Raji (cell line): ENCODE data around the gene TAP1.
A peak's percentile ranks its signal among the peaks of the same experiment; 100 is the strongest.

Experiments
- POLR2A ChIP-seq: IDR thresholded peaks from 2 replicates; pipeline ENCODE4 v1.6.1; 2011; ENCODE audit warnings: low read depth, low read length, control low read depth; ENCODE audit not compliant: insufficient read depth

The TAP1 gene

GRCh38 chr6:32835167-32835893 lies 18.2 kb downstream of the TAP1 start:
- TF ChIP-seq POLR2A, result no peak

DNA sequence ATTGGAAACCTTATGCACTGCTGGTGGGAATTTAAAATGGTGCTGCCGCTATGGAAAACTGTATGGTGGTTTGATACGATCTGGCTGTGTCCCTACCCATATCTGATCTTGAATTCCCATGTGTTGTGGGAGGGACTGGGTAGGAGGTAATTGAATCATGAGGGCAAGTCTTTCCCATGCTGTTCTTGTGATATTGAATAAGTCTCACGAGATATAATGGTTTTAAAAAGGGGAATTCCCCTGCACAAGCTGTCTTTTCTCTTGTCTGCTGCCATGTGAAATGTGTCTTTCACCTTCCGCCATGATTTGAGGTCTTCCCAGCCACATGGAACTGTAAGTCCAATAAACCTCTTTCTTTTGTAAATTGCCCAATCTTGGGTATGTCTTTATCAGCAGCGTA lies 19.8 kb downstream of the TAP1 start:
- no peak for TF ChIP-seq POLR2A

GRCh38 chr6:32832535-32832934 lies 21.0 kb downstream of the TAP1 start:
- TF ChIP-seq POLR2A, result no peak

- no peak for TF ChIP-seq POLR2A
Measured at GRCh38 chr6:32830936-32831335, 22.6 kb downstream of the TAP1 start.

DNA sequence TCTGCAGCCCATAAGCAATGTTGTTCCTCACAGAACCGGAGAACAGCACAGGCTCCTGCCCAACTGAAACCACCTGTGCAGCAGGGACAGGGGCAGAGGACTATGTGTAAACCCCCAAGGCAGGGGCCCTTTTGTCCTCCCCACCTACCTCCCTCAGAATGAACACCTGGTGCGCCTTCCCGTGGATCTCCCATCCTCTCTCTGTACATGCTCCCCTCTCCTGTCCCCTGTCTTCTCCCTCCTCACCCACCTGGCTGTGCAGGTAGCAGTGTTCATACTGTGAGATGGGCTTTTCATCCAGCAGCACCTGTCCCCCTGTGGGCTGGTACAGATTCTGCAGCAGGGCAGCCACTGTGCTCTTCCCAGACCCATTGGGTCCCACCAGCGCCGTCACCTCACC lies 23.5 kb downstream of the TAP1 start:
- TF ChIP-seq POLR2A, result no peak

DNA sequence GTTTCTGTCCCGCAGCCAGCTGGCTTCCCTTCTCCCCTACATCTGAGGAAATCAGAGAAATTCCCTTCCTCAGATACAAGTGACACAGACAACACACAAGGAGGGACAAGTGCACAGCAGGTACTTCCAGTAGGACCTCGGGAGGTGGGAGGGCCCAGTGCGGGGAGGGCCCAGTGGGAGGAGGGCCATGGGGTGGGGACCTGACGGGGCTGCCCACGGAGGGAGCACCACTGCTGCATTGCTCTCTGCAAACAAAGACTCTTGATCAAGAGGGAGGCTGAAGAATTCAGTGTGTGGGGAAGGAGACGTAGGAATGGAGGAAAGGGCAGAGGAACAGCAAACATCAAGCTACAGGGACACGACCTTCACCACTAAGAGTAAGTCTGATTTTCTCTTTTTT lies 24.0 kb downstream of the TAP1 start:
- TF ChIP-seq POLR2A, result no peak

DNA sequence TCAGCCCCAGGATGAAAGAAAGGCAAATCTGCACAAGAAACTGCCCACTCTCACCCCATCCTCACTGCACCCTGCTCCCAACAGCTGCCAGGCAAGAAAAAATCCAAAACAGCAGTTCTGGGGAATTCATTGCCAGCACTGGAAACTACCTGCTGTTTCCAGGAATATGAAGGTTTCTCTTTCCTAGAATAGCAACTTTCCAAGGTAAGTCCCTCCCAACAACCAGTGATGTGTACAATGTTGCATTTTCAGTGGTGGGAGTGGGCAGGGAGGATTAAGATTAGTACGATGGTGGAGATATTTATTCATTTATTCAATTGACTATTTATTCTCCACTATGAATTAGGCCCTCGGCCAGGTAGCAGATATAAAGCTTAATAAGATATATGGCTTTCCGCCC lies 26.5 kb downstream of the TAP1 start:
- TF ChIP-seq POLR2A, result no peak

DNA sequence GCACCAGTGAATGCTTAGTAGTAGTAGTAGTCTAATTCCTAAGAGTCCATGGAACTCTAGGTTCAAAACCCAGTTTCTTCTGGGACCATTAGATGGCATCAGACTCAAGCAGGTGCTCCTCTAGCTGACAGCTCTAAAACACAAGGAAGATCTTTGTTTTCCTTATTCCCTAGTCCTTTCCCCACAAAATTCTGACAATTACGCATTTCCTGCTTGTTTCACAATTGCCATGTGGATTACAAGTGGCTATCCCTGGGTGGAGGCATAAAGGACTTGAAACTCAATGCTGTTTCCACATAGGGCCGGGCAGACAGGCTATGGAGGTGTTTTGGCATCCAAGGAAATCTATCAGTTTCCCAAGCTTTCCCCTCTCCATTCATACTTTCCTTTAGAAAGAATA lies 27.5 kb downstream of the TAP1 start:
- TF ChIP-seq POLR2A, result no peak

DNA sequence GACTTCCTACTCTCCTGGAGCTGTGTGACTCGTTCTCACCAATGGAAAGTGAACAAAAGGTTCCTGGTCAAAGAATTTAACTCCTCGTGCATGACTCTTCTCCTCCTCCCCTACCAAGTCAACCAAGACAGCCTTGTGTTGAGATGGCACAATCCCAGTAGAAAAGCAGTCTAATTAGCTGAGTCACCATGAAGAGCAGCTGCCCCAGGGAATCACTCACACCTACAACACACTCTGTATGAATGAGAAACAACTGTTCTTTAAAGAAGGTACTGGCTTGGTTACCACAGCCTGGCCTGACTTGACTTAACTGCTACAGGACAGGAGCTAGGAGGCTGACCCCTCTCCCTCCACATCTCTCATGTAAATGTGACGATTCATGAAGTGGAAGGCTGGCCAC lies 33.8 kb downstream of the TAP1 start:
- no peak for TF ChIP-seq POLR2A

GRCh38 chr6:32818867-32819266 lies 34.6 kb downstream of the TAP1 start:
- no peak for TF ChIP-seq POLR2A

- TF ChIP-seq POLR2A, result 0 out of 2 replicates have a peak, but pooled peaks have one; percentile 11
Measured at GRCh38 chr6:32816746-32817204, 36.7 kb downstream of the TAP1 start, which contains the start of gene HLA-DOB. TSS of gene HLA-DOB (minus strand) at chr6:32817002. CDS start at chr6:32816951, 51 bp downstream.

DNA sequence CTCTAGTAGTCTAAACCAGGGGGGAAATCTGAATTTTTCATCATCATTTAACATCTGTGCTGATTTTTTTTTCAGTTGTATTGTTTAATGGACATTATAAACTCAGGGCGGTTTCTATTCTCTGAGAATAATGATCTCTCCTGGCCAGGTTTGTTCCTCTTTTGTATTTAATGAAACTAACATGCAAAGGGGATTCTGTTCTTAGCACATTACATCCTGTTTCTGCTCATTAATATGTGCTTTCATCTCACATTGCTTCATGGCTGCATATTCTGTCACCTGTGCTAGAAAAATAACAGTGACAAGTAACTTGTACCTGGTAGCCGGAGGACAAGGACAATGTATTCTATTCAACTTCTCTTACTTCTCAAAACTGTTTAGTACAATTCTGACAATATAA lies 37.5 kb downstream of the TAP1 start:
- peak; percentile 54 for TF ChIP-seq POLR2A

DNA sequence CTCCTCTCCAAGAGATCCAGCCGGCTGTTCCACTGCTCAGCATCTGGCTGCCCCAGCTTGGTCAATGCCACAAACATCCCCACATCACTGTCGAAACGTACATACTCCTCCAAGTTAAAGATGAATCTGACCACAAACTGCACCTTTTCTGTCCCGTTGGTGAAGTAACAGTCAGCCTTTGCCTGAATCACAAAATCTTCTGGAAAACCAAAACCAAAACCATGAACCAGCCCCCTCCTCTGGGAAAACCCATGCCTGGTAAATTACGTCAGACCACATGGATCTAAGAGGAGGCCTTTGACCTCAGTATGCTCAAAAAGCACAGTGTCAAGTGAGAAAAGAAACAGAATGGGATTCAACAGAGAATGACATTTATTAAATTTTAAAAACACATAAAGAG lies 38.4 kb downstream of the TAP1 start:
- no peak for TF ChIP-seq POLR2A

DNA sequence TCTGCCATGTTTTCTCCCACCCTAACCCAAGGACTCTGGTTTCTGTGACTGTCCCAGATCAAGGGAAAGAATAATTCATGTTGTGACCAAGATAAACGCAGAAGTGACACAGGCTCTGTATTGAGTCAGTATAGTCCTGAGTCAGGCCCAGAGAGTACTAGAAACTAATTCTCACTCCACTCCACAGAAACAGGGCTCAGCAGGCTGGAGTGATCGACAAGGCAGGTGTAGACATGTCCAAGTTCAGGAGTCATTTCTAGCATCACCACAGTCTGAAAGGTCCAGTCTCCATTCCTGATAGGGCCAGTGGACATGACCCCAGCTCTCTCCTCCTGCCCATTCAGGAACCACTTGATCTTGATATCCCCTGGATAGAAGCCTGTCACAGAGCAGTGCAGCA lies 39.4 kb downstream of the TAP1 start:
- no peak for TF ChIP-seq POLR2A

DNA sequence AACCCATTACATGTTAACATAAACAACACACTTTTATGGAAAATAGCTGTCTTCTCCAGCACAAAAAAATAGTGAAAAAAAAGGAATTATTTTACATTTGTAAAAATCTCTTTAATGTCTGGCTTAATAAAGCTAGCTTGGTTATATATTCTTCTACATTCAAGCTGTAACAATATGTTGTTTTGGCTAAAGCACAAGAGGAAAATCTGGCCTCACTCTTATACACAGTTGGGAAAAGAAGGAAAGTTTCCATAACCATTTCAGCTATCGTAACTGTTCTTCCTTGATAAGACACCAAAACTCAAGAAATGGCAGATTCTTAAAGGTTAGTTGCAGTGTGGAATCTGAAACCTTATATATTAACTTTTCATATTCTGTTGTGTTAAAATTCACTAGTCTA lies 44.3 kb downstream of the TAP1 start:
- TF ChIP-seq POLR2A, result no peak

DNA sequence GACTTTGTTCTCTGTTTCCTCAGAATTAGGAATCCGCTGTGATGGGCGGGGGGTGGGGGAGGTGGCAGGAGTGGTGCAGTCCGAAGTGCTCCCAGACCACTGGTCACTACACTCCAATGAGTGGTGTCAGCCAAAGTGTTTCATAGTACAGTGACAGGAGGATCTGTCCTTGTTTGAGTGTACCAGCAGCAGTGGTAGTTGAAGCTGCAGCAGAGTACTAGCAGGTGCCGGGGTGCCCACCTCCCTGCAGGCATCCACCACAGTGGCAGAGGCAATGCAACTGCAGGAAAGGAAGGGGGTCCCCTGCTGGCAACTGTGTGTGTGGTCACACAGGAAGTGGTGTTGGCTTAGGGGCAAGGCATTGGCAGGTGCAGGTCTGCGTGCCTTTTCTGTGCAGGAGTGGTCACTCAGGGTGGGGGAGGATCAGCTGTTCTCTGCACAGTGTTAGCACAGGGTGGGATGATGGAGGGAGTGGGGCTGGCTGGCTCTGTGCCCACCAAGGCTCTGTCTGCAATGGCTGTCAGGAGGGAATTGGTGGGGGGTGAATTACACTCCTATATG lies 46.4 kb downstream of the TAP1 start:
- TF ChIP-seq POLR2A, result 0 out of 2 replicates have a peak, but pooled peaks have one; percentile 15

GRCh38 chr6:32803416-32803815 lies 50.1 kb downstream of the TAP1 start:
- TF ChIP-seq POLR2A, result no peak
